GM18502 (cell line): ENCODE data around the gene CYB561D1.

Experiments
- ATAC-seq: cut with Tn5 transposase; IDR thresholded peaks from one replicate; pipeline ENCODE4 v1.9.1; 2021; ENCODE audit warnings: mild to moderate bottlenecking; ENCODE audit not compliant: unreplicated experiment, poor library complexity

The CYB561D1 gene

DNA sequence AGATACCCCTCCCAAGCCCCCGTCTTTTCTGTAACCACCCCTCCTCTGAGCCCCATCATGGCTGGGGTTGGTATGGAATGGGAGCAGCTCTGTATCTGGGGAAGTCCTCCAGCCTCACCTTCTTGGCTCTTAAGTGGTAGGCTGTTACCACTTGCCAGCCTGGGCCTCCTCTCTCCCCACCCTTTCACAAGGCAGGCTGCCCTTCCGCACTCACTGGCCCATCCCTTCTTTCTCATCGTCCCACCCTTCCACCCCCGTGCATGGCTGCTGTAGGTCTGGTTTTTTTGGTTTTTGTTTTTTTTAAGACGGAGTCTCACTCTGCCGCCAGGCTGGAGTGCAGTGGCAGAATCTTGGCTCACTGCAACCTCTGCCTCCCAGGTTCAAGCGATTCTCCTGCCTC, 5.2 kb downstream of the CYB561D1 start:
- no peak for ATAC-seq

DNA sequence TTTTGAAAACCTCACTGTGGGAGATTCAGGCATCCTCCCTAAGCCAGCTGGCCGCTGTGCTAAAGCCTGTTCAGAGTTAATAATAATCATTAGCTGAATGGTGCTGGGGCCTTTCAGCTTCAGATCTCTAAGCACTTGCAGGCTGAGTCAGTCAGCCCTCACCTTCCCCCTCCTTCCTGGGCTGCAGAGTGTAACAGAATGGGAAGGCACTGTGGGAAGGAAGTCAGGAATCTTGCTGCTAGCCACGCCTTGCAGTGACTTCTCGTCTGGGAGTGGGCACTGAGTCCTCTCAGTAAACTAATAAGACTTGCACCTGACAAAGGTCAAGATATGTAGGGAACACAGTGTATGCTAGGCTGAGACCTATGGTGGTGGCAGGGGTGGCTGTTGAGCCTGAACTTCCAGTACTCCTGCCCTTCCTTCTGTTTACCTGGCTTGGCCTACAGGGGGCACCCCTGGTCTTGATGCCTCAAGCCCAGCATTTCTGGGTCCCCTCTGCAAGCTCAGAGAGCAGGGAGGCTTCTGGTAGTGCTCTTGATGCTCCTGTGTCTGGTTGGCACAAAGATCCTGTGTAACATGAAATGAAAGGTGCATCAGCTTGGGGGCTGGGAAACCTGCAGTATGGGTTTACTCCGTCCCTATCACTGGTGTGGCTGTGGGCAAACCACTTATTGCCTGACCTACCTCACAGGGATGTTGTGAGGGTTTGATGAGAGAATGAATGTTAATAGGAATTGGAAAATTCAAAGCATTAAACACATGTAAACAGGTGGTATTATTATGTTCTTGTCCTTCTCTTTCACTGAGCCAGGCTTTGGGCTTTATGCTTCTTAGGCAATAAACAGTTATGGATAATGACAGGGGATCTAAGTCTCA, 6.0 kb downstream of the CYB561D1 start:
- ATAC-seq: no peak

DNA sequence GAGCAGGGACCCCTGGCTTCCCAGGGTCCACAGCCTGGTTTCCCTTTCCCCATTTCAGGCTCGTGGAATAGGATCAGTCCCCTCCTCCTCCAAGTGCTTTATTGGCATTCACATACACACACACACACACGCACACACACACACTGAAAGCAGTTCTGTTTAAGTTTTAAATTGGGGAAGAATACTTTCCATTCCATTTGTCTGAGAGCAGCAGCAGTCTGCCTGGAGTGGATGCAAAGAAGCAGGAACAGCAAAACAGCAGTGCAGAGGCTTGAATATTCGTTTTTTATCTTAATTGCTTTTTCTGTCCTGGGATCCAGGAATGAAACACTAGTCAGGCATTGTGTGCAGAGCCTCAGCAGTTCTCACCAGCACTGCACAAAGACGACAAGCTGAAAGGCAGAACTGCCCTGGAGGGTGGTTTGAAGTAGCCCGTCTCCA, 7.1 kb downstream of the CYB561D1 start:
- no peak for ATAC-seq

DNA sequence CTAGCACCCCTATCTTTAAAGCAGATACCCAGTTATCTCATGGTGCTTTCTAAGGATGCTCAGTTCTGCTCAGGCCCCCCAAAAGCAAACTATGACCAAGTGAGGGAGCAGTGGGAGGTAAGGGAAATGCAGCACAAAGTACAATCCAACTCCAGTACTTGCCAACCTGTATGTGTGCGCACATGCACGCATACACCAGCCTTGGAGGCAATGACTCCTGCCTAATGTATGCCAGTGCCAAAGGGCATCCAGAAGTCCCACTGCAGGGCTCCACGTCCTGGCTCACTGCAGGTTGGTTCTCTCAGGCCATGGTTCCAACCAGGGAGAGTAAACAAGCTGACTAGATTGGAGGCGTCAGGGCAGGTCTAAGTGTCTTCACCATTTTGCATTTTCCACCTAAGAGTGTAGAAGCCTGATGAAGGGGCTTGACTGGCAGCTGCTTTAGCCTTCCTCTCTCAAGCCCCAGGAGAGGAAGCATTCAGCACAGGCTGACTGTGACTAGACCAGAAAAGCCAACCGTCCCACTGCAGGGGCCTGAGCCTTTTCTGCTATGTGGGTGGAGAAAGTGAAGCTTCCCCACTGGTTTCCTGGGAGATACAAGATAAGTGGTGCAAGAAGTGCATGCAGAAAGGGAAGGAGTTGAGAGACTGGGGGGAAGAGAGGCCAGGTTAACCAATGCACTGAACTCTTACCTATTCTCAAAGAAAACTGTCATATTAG, 7.9 kb downstream of the CYB561D1 start:
- no peak for ATAC-seq

DNA sequence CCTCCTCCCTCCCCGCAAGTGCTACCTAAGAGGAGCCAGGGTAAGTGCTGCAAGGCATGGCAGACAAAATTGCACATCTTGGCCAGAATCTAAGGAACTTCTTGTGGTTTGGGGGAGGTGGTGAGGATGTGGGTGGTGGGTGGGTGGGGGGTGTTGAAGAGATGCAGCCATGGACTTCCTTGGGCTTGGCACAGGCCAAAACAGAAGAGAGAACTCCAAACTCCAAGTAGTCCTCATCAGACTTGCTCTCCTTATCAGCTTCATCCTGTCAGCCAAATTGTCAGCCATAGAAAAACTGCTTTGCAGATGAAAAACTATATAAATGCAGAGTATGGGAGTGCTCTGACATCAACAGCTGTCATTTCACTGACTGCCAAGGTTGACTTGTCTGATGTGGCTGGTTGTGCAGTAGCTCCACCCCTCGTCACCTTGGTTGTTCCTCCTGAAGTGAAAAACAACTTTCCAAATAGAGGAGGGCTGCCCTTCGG, 8.5 kb downstream of the CYB561D1 start:
- no peak for ATAC-seq

DNA sequence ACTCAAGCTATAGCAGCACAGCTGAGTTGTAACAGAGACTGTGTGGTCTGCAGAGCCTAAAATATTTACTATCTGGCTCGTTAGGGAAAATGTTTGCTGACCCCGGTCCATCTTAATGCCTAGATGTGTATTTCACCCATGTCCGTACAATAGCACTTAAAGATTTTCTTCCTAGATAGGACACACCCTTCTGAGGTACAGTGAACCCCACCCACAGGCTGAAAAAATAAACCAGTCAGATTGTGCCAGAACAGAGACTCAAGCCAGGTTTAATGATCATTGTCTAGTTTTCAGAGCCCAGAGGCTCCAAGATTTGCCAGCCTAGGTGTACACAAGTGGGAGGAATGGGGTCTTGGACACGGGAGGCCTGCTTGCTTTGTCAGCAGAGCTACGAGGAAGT, 10.0 kb downstream of the CYB561D1 start:
- no peak for ATAC-seq

DNA sequence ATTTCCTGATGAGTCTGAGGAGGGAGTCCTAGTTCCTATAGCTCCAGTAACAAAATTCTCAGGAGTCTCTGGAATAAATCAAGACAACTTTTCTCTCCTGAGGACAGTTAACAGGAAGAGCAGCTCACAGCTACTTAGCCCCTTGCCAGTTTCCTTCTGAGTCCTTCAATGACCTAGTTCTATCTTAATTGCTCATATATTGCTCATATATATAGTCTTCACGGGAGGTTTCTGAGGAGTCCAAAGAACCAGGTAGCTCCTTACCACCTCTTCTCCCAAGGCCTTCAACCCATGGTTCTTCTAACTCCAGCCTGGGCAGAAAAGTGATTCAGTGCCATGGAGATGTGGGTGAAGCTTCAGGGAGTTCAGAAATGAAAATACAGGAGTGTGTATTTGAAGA, 11.1 kb downstream of the CYB561D1 start:
- ATAC-seq: no peak

DNA sequence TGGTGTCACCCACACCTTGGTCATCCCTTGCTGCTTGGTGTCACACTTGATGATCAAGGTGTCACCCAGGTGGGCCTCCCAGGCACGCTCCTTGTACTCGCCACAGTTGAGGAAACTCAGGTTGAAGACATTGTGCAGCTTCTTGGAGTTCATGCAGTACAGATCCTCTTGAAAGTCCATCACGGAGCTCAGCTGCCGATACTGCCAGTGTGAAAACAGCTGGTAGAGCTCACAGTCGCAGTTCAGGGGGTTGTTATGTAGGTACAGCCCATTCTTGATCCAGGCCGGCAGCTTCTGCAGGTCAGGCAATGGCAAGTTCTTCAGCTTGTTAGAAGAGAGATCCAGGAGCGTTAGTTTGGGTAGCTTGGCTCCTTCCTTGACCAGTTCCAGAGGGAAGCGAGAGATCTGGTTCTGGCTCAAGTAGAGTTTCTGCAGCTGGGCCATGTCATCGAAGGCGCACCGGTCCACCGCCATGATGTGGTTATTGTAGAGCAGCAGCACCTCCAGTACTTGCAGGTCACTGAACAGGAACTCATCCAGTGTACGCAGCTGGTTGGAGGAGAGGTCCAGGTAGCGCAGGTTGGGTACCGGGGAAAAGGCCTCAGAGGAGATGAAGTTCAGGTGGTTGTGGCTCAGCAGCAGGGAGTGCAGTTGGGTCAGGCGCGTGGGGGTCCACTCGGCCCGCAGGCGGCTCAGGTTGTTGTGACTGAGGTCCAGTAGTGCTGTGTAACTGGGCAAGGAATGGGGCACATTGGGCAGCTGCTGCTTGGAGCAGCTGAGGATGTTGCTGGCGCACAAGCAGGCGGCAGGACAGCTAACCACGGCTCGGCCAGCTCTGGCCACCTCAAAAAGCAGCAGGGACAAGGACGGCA, 14.3 kb downstream of the CYB561D1 start:
- no peak for ATAC-seq

DNA sequence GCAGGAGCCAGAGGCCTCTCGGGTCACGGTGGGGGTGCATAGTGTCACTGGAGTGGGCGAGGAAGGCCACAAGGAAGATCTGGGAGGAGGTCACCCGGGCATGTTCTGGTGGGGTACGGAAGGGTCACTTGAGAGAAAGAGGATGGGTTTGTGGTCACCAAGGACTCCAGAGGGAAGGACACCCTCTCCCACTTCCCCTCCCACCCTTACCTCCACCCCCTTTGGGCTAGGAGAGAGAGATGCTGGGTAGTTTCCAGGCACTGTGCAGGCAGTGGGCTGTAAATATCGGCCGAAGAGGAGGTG, 14.9 kb downstream of the CYB561D1 start:
- no peak for ATAC-seq

DNA sequence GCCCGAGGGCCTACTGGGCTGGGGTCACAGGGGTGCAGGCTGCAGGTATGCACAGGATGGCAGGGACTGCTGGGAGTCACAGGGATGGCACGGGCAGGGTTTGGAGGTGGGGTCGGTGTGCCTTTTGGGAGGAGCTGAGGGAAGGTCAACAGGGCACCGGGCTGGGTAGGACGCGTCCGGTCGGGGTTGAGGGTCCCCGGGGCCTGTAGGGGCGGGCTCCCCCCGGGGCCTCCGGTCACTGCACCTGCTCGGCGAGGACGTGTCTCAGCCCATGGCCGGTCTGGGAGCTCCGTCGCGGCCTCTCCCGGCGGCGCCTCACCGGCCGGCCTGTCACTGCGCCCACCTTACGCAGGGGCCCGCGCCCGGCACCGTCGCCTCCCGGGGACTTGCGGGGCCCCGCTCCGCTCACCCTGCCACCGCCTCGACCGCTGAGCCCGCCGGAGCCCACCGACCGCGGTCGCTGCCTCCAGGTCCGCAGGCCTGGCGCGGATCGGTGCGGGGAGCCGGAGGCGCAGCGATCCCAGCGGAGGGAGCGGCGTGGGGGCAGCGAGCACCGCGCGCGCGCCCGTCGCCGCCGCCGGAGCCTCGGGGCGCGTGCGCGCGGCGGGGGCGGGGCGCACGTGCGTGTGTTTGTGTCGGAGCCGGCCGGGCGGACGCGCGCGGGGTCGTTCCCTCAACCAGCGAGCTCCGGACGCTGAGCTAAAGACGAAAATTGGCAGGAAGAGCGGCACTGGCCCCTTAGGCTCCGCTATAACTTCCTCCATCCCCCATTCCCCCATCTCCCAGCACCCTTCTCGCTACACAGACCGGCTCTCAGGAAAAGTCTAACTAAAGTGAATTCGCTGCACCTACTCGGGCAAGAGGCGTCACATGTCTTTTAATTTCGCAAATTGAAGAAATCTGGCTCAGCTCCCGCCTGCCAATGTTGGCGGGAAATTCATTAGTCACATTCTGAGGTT, 15.6 kb downstream of the CYB561D1 start, which contains the start of gene AMIGO1:
Gene AMIGO1, minus strand, starts transcription at position 552 of the 959 bp plus-strand sequence. CDS start 815 bp downstream, outside the sequence.
- peak; percentile 74 for ATAC-seq

DNA sequence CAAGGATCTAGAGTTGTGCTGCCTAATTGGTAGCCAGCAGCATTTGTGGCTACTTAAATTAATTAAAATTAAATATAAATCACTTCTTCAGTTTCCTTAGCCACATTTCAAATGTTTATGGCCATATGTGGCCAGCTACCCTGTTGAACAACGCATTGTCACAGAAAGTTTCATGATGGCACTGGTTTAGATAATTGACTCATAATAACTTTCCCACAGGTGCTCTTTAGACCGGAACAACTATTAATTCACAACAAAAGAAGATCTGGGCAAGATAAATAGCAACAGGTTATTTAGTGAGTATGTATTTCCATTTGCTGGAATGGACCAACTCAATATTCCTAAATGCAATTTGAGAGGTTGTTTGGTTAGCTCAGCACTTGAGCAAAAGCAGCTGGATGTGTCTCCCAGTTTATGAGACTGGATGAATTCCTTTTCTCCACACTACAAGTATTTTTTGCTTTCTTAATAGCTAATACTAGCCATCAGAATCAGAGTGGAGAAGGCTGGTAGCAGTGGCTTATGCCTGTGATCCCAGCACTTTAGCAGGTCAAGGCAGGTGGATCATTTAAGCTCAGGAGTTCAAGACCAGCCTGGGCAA, 19.3 kb downstream of the CYB561D1 start:
- no peak for ATAC-seq

DNA sequence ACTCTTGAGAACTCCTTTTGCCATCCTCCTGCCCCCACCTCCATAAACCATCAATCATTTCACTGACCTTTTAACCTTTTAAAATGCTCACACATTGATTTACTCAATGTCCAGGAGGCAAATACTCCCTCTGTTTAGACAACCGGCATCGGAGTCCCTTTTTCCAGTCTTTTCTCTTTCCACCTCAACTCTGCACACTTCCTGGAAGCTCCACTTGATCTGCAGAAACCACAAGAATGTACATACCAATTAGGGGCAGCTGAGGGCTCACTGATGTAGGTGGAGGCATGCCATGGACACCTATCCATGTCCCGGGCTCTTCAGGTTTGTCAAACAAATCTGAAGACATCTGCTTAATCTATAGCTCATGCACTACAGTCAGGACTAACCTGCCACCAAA, 21.0 kb downstream of the CYB561D1 start:
- no peak for ATAC-seq

DNA sequence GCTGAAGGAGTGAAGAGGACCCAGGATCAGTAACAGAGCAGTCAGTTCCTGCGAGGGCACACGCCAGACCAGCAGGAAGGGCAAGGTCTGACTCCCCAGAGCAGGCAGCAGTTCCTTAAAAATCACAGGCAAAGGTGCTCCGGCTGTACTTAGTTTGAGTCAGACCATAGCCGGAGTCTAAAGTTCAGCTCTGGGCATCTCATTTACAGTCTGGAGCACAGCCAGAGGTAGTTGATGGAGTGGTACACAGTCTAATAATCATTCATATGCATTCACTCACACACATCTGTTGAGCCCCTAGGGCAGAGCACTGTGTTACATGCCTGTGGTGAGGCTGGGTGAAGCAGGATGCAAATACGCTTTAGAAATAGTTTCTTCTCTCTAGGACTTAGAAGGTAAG, 23.0 kb downstream of the CYB561D1 start:
- no peak for ATAC-seq

DNA sequence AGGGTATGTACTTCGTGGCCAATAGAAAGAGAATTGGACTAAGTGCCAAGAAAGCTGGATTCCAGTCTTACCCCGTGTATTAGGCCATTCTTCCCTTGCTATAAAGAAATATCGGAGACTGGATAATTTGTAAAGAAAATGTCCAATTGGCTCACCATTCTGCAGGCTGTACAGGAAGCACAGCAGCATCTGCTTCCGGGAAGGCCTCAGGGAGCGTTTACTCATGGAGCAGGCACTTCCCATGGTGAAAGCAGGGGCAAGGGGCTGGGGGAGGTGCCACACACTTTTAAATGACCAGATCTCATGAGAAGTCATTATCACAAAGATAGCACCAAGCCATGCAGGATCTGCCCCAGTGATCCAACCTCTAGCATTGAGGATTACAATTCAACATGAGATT, 23.4 kb downstream of the CYB561D1 start:
- no peak for ATAC-seq

DNA sequence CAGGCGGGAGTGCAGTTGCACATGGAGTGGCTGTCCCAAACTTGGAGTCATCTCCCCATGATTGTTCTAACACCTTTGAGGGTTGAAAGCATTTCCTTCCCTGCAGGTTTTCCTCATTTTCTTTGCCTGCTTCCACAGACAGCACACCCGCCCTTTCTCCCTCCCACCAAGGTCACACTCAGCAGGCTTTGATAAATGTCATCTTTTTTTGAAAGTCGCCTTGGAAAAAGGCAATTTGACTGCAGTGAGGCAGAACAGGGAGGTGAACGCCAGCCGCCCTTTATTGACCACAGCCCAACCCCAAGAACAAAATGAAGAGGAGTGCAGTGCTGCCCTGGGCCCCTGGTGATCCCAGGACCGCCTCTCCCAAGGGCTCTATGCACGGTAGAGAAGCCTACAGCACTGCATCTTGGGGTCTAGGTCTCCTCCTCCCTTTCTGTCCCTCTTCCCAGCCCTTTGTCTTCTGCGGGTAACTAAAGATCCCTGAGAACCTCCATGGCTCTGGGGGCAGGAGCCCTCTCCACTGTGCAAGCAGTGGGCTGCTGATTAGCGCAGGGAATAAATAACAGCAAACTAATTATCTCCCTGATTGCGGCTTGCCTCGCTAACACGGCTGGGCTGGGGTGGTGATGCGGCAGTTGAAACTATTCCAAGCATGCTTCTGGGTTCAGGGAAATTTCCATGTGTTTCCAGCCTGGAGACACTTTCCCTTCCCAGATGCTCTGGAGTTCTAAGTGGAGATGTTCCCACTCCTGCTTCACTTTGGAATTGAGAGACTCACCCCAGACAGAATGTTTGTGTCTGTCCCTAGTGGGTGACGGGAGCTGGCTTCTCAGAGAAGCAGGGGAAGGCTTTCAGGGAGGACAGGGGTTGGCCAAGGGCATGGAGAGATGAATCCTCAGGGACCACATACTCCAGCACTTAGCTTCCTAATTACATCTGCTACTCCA, 27.4 kb downstream of the CYB561D1 start:
- no peak for ATAC-seq

DNA sequence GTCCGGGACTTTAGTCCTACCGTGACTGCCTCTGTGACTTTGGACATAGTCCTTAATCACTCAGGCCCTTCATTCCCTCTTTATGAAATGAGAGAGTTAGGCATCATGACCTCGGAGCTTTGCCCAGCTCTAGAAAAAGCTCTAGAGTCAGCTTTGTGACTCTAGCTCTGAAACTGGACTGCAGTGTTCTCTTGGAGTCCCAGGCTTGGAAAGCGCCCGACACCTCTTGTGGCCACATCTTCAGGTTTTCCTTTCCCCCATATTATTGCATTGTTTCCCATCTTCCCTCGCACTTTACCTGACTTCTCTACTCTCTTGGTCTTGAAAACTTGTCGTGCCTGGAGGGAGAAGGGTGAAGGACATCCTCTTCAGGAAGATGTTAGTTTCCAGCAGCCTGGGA, 28.1 kb downstream of the CYB561D1 start:
- no peak for ATAC-seq

DNA sequence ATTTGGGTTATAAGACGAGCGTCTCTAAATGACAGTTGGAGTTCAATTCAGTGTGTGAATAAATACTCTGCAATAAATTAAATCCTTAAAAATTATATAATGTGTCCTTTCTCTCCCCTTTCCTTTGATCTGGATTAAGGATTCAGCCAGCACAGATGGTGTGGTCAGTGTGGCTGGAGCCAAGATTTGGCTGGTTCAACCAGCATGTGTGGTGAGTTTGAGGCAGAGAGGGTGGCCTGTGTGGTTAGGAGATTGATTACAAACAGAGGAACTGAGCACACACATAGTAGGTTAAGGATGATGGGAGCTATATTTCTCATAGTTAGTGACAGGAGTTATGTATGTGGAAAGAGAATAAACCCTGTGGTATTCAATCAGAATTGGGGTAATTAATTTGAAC, 29.8 kb downstream of the CYB561D1 start:
- ATAC-seq: no peak
